Ishikawa (cell line): Measurements from ENCODE around the gene BAZ2B.
A peak's percentile ranks its signal among the peaks of the same experiment; 100 is the strongest.

Source experiments
- CEBPB ChIP-seq: IDR thresholded peaks from 2 replicates; pipeline ENCODE4 v1.6.1; 2012
- CREB1 ChIP-seq: IDR thresholded peaks from 2 replicates; pipeline ENCODE4 v1.6.1; 2012; ENCODE audit warnings: low read depth
- EGR1 ChIP-seq: IDR thresholded peaks from 2 replicates; pipeline ENCODE4 v1.6.1; 2012
- EP300 ChIP-seq: IDR thresholded peaks from 2 replicates; pipeline ENCODE4 v1.6.1; 2012; ENCODE audit warnings: borderline replicate concordance
- FOXM1 ChIP-seq: IDR thresholded peaks from 2 replicates; pipeline ENCODE4 v1.6.1; 2012; ENCODE audit warnings: low read depth, borderline replicate concordance
- NFIC ChIP-seq: IDR thresholded peaks from 2 replicates; pipeline ENCODE4 v1.6.1; 2012
- RAD21 ChIP-seq: IDR thresholded peaks from 2 replicates; pipeline ENCODE4 v1.6.1; 2012; ENCODE audit warnings: low read depth
- TAF1 ChIP-seq: IDR thresholded peaks from 2 replicates; pipeline ENCODE4 v1.6.1; 2012; ENCODE audit warnings: low read depth, mild to moderate bottlenecking
- TCF12 ChIP-seq: IDR thresholded peaks from 2 replicates; pipeline ENCODE4 v1.6.1; 2012; ENCODE audit warnings: low read depth
- TEAD4 ChIP-seq: IDR thresholded peaks from 2 replicates; pipeline ENCODE4 v1.6.1; 2012
- YY1 ChIP-seq: IDR thresholded peaks from 2 replicates; pipeline ENCODE4 v1.6.1; 2012; ENCODE audit warnings: low read depth
- ZBTB7A ChIP-seq: IDR thresholded peaks from 2 replicates; pipeline ENCODE4 v1.6.1; 2012; ENCODE audit warnings: low read depth
- TF ChIP-seq, protein P1 (sequence below): IDR thresholded peaks from 2 replicates; pipeline ENCODE4 v1.6.1; 2012
- TF ChIP-seq, protein P2 (sequence below): IDR thresholded peaks from 2 replicates; pipeline ENCODE4 v1.6.1; 2012
- TF ChIP-seq, protein P3 (sequence below): IDR thresholded peaks from 2 replicates; pipeline ENCODE4 v1.6.1; 2012; ENCODE audit warnings: low read depth, mild to moderate bottlenecking

BAZ2B gene

DNA sequence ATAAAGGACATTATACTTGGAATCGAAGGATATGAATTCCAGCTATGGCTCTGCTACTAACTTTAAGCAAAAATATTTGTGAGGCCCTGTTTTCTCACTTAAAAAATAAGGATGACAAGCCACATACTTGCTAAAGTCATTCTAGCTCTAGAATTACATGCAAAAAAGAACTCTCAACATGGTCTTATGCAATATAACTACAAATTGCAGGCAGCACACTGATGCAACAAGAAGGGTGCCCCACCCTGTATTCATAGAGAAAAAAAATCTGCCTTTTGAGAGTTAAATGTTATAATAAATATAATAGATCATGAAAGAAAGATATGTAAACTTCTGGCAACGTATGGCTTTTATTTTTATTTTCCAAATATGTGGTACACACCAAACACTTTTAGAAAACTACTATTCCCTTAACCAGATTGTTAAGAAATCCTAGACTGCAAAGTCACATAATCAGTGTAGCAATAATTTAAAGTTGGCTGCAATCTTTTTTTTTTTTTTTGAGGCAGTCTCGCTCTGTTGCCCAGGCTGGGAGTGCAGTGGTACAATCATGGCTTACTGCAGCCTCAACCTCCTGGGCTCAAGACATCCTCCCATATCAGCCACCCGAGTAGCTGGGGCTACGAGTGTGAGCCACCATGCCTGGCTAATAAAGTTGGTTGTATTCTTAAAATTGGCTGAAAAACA is 289.6 kb downstream of the BAZ2B start:
- TF ChIP-seq TEAD4 (no peak), CEBPB (peak; percentile 84), EP300 (no peak), EGR1 (no peak), CREB1 (no peak)
- TF ChIP-seq, protein P1, sequence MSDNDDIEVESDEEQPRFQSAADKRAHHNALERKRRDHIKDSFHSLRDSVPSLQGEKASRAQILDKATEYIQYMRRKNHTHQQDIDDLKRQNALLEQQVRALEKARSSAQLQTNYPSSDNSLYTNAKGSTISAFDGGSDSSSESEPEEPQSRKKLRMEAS = no peak
- TF ChIP-seq, protein P2, sequence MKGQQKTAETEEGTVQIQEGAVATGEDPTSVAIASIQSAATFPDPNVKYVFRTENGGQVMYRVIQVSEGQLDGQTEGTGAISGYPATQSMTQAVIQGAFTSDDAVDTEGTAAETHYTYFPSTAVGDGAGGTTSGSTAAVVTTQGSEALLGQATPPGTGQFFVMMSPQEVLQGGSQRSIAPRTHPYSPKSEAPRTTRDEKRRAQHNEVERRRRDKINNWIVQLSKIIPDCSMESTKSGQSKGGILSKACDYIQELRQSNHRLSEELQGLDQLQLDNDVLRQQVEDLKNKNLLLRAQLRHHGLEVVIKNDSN = no peak

DNA sequence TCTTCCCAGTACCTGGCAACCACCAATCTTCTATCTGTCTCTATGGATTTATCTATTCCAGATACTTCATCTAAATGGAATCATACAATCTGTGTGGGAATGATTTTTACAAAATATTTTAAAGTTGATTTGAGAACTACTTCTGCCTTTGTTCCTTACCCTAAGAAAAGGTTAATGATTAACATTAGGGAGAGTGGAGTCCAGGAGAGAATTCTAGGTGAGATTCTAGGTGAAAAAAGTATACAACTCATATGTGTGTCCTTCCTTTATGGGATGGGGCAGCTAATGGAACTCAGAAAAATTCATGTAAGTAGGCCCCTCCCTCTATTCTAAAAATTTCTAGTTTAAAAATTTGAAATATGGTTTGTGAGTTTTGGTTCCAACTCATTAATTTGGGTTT is 293.9 kb downstream of the BAZ2B start:
- TF ChIP-seq TEAD4 (no peak), ZBTB7A (no peak), RAD21 (no peak), CEBPB (no peak), NFIC (no peak), TAF1 (no peak), EP300 (no peak), CREB1 (no peak), TCF12 (no peak), YY1 (no peak), EGR1 (no peak), FOXM1 (no peak)
- TF ChIP-seq, protein P2 = no peak
- TF ChIP-seq, protein P3, sequence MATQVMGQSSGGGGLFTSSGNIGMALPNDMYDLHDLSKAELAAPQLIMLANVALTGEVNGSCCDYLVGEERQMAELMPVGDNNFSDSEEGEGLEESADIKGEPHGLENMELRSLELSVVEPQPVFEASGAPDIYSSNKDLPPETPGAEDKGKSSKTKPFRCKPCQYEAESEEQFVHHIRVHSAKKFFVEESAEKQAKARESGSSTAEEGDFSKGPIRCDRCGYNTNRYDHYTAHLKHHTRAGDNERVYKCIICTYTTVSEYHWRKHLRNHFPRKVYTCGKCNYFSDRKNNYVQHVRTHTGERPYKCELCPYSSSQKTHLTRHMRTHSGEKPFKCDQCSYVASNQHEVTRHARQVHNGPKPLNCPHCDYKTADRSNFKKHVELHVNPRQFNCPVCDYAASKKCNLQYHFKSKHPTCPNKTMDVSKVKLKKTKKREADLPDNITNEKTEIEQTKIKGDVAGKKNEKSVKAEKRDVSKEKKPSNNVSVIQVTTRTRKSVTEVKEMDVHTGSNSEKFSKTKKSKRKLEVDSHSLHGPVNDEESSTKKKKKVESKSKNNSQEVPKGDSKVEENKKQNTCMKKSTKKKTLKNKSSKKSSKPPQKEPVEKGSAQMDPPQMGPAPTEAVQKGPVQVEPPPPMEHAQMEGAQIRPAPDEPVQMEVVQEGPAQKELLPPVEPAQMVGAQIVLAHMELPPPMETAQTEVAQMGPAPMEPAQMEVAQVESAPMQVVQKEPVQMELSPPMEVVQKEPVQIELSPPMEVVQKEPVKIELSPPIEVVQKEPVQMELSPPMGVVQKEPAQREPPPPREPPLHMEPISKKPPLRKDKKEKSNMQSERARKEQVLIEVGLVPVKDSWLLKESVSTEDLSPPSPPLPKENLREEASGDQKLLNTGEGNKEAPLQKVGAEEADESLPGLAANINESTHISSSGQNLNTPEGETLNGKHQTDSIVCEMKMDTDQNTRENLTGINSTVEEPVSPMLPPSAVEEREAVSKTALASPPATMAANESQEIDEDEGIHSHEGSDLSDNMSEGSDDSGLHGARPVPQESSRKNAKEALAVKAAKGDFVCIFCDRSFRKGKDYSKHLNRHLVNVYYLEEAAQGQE = no peak
- TF ChIP-seq, protein P1 = no peak

DNA sequence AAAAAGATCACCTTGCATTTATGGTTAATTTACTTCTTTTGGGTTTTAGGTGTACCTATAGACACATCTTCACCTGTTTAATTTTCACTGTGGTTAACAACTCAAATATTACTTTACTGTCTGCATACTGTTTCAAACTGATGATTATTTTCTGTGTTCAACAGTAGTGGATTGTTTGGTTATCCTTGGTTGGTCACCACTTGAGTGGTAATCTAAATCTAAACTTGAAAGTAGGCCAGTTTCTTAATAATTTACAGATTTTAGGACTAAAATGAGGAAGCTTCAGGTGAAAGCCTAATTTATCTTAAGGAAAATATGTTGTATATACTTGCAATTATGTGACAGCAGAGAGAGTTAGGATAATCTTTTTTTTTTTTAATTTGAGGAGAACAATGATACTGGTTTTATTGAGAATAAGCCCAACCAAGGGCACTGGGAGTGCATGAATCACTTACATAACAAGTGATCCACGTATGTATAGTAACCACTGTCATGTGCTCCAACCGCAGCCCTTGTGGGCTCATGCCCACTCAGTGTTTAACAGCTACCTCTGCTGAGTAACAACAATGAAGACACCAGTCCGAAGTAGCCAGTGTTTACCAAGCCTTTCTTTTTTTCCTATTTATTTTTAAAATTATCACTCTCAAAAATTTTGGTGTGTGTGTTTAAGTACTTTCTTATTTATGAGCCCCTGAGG is 298.8 kb downstream of the BAZ2B start:
- TF ChIP-seq, protein P1 = no peak
- TF ChIP-seq CREB1 = no peak
- TF ChIP-seq NFIC = no peak
- TF ChIP-seq ZBTB7A = no peak

DNA sequence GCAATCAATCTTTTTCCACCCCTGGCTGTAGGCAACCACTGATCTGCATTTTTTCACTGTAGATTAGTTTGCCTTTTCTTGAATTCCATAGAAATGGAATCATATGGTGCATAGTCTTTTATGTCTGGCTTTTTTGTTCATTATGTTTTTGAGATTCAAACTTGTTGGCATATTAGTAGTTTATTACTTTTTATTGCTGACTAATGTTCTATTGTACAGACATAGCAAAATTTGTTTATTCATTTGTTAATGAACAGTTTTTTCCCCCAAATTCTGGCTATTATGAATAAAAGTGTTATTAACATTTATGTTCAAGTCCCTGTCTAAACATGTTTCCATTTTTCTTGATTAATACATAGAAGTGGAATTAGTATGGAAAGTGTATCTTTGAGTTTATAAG is 308.4 kb downstream of the BAZ2B start:
- TF ChIP-seq, protein P3 = no peak
- TF ChIP-seq TEAD4 = no peak
- TF ChIP-seq EGR1 = no peak
- no peak for TF ChIP-seq TCF12
- no peak for TF ChIP-seq FOXM1
- TF ChIP-seq TAF1 = no peak
- TF ChIP-seq YY1 = no peak
- TF ChIP-seq, protein P1 = no peak

DNA sequence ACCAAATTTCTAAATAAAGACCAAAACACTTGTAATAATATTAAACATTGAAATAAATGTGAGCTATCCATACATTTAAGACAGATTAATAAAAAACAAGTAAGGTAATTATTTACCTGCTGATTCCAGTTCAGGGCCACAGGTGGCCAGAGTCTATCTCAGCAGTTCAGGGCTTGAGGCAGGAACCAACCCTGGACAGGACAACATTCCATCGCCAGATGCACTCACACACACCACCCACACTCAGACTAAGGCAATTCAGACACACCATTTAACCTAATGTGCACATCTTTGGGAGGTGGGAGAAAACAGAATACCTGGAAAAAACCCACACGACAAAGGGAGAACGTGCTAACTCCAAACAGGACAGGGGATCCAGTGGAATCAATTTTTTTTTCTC is 315.8 kb downstream of the BAZ2B start:
- TF ChIP-seq FOXM1 (no peak), TAF1 (no peak)
- TF ChIP-seq, protein P2 = no peak
